GM12875 (cell line): ENCODE measurements around the gene RETSAT.
"Not testable (repeated sequence)": the region's sequence is repeated elsewhere in the genome, so short reads cannot be mapped to it uniquely, and the experiment has no call there.

Source experiments
- H3K4me3 ChIP-seq: one replicate; pipeline ENCODE4 v1.5.1; 2011; ENCODE audit warnings: low read depth, low read length, control low read depth
- TF ChIP-seq, protein P1 (sequence below): IDR thresholded peaks from 2 replicates; pipeline ENCODE4 v1.5.1; 2011; ENCODE audit warnings: low read depth, mild to moderate bottlenecking, control low read depth, inconsistent platforms, low read length, moderate library complexity, borderline replicate concordance; ENCODE audit not compliant: insufficient read depth

Gene RETSAT

DNA sequence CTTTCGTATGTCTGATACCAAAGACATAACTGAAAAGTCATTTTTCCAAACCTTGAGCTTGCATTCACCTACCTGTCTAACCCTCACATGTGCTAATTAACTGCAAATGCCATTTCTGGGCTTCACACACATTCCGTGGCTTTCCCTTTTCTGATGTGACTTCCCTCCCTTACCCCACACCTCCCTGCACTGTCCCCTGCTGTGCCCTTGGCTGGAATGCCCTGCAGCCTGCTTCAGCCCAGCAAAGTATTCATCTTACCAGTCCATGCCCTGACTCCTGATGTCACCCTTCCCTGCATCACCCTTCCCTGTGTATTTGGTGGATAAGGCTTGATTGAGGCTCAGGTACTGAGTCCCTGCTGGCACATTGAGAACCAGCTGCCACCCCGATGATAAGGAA is 12.2 kb downstream of the RETSAT start:
- H3K4me3 ChIP-seq, result no peak overlapping the region
- TF ChIP-seq, protein P1, sequence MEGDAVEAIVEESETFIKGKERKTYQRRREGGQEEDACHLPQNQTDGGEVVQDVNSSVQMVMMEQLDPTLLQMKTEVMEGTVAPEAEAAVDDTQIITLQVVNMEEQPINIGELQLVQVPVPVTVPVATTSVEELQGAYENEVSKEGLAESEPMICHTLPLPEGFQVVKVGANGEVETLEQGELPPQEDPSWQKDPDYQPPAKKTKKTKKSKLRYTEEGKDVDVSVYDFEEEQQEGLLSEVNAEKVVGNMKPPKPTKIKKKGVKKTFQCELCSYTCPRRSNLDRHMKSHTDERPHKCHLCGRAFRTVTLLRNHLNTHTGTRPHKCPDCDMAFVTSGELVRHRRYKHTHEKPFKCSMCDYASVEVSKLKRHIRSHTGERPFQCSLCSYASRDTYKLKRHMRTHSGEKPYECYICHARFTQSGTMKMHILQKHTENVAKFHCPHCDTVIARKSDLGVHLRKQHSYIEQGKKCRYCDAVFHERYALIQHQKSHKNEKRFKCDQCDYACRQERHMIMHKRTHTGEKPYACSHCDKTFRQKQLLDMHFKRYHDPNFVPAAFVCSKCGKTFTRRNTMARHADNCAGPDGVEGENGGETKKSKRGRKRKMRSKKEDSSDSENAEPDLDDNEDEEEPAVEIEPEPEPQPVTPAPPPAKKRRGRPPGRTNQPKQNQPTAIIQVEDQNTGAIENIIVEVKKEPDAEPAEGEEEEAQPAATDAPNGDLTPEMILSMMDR, result no peak

DNA sequence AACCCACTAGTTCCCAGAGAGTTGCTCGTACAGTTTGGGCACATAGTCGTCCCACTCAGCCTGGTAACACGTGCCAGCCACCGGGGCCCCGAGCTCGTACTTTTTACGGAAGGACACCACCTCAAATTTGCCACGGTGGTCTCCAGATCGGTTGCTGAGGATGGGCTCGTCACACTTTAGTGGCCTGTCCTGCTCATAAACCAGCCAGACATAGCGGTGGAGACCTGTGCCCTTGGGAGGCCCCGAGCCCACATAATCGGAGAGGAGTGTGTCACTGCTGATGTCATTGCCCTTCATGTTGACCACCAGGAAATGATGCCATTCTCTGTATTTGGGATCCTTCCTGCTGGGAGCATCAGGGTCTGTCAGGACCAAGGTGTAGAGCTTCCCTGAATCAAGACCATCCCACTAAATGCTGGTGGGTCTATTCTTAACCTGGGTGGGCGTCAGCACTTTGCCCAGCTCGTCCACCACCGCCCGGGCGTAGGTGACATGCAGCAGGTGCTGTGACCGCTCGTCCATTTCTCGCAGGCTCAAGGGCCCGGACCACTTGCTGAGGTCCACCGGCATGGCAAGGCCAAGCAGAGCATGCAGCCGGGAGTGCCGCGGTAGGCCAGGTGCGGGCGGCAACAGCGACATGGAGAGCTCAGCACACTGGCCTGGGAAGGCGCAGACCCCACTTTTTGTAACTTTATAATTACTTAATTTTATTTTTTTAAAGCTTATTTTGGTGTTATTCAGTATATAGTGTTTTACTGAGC is 12.9 kb downstream of the RETSAT start:
- TF ChIP-seq, protein P1, result no peak

DNA sequence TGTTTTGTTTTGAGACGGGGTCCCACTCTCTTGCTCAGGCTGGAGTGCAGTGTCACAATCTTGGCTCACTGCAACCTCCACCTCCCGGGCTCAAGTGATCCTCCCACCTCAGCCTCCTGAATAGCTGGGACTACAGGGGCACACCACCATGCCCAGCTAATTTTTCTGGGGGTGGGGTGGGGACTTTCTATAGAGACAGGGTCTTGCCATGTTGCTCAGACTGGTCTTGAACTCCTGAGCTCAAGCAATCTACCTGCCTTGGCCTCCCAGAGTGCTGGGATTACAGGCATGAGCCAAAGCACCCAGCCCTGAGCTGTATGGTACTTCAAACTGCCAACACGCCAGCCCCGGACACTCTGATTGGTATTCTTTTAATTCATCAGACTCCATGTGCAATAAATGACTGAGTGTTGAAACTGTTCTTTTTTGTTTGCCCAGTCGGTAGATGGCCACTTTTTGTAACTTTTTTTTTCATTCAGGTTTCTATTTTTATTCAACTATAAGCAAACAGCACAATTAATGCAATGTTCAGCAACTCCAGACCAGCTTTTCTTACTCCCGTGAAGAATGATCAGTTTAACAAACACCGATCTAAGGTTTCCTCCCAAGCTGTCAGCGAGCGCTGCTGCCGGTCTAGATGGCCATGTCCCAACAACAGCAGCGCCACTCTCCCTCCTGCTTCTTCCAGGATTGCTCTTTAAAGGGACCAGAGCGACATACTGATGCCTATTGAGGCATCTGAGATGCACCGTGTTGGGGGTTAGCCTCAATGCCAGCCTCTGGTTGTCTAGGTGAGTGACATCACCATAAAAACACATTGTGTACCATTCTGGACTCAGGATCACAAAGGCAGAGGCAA is 14.1 kb downstream of the RETSAT start:
- H3K4me3 ChIP-seq, result no peak overlapping the region
- TF ChIP-seq, protein P1, result no peak

More for the DNA sequence above, 12.9 kb downstream of the RETSAT start:
- H3K4me3 ChIP-seq, result no peak overlapping the region

DNA sequence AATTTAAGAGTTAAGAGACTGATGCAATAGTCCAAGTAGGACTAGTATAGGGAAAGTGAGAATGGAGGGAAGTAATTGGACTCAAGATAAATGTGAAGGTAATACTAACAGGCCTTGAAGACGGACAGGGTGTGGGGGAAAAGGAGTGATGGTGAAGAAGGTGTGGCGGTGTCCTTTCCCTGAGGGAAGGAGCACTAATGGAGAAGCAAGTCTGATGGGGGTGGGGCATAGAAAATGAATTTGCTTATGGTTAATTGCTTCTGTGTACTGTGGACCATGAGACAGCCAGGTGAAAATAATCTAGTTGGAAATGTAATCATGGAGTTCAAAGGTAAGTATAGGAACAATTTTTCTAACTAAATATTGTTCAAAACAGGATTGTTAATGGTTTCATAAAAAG is 19.4 kb downstream of the RETSAT start:
- no peak overlapping the region for H3K4me3 ChIP-seq
- TF ChIP-seq, protein P1, result no peak

DNA sequence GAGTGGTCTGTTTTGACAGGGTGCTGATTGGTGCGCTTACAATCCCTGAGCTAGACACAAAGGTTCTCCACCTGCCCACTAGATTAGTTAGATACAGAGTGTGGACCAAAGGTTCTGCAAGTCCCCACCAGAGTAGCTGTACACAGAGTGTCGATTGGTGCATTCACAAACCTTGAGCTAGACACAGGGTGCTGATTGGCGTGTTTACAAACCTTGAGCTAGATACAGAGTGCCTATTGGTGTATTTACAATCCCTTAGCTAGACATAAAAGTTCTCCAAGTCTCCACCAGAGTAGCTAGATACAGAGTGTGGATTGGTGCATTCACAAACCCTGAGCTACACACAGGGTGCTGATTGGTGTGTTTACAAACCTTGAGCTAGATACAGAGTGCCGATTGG is 20.5 kb downstream of the RETSAT start:
- H3K4me3 ChIP-seq, result not testable (repeated sequence)

DNA sequence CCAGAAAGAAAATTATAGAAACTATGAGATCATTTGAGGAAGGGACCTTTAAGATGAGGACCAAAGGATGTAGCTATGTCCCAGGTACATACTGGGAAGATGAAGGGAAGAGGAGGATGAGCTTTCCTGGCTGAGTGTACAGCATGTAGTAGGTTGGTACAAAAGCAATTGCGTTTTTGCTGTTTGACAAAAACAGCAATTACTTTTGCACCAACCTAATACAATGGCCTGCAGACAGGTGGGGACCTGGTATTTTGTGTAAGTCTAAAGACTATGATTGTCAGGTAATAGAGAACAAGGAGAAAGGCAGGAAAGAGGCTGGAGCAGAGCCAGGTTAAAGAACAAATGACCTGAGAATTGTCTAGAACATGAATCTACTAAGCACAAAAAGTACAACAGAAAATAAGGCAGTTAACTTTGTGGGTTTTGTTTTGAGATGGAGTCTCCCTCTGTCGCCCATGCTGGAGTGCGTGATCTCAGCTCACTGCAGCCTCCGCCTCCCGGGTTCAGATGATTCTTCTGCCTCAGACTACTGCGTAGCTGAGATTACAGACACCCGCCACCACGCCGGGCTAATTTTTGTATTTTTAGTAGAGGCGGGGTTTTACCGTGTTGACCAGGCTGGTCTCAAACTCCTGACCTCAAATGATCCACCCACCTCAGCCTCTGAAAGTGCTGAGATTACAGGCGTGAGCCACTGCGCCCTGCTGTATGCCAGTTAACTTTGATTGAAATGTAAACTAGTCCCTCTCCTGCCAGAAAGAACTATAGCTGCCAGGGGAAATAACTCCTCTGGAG is 23.3 kb downstream of the RETSAT start:
- H3K4me3 ChIP-seq, result no peak overlapping the region
- TF ChIP-seq, protein P1, result no peak

DNA sequence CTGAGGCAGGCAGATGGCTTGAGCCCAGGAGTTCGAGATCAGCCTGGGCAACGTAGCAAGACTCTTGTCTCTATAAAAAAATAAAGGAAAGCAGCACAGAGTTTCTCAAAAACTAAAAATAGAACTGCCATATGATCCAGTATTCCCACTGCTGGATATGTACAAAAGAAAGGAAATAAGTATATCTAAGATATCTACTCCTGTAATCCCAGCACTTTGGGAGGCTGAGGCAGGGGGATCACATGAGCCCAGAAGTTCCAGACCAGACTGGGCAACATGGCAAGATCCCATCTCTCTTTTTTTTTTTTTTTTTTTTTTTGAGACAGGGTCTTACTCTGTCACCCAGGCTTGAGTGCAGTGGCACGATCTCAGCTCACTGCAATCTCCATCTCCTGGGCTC is 24.6 kb downstream of the RETSAT start:
- not testable (repeated sequence) for H3K4me3 ChIP-seq
